Activated B cell treated with CpG ODN at 0.5 μM for 24 hours (primary cell): ENCODE data around the gene FUBP3. TPM values are rescaled to one million over a fixed set of nuclear protein-coding genes. Genes with fewer than 3 reads are reported as not detected.

ENCODE experiments used
- ATAC-seq: fragments of 200-7000 bp; cut with Tn5 transposase; one replicate; pipeline ENCODE4 v1.10.0; 2021; ENCODE audit warnings: low read depth, mild to moderate bottlenecking, moderate library complexity
- CTCF ChIA-PET: fragments of 350-600 bp; sonication (Branson Sonifier 250); formaldehyde crosslinking; loops from one replicate; lab custom pipeline; 2021; ENCODE audit warnings: antibody characterized with exemption; lab: Charles Lee
- POLR2A ChIA-PET: fragments of 350-600 bp; sonication (Branson Sonifier 250); formaldehyde crosslinking; loops from one replicate; lab custom pipeline; 2021; ENCODE audit warnings: antibody characterized with exemption; lab: Charles Lee
- DNase-seq: peaks from one replicate; pipeline ENCODE4 v3.0.0; 2022
- H3K27ac Mint-ChIP-seq: one replicate; pipeline ENCODE4 v1.8.0; 2020; ENCODE audit warnings: mixed read lengths
- H3K27me3 Mint-ChIP-seq: one replicate; pipeline ENCODE4 v1.8.0; 2021; ENCODE audit warnings: mixed read lengths
- H3K36me3 Mint-ChIP-seq: one replicate; pipeline ENCODE4 v1.8.0; 2021; ENCODE audit warnings: low read depth, mixed read lengths
- H3K4me1 Mint-ChIP-seq: one replicate; pipeline ENCODE4 v1.8.0; 2021; ENCODE audit warnings: mixed read lengths
- H3K4me3 Mint-ChIP-seq: one replicate; pipeline ENCODE4 v1.8.0; 2020; ENCODE audit warnings: mild to moderate bottlenecking, mixed read lengths
- H3K9me3 Mint-ChIP-seq: one replicate; pipeline ENCODE4 v1.8.0; 2020; ENCODE audit warnings: mixed read lengths
- CTCF ChIP-seq: fragments of 200-600 bp; IDR thresholded peaks from one replicate; pipeline ENCODE4 v1.8.0; 2022; ENCODE audit warnings: antibody characterized with exemption, mild to moderate bottlenecking
- intact Hi-C: fragments of 100-400 bp; cut with micrococcal nuclease; formaldehyde crosslinking; loops from one replicate; pipeline ENCODE4 v1.15.1; 2024
- total RNA-seq: library from RNA; stranded (reverse); gene quantifications from 2 replicates; pipeline ENCODE4 v1.2.3, GENCODE V29; 2022

FUBP3 gene
- total RNA-seq, 1 donor from 2014 or later, result 44.7 TPM

GRCh38 chr9:130610862-130611707 is 31.7 kb downstream of the FUBP3 start:
- CTCF ChIA-PET, result no interaction called here
- POLR2A ChIA-PET, result no interaction called here
- ATAC-seq (no peak), DNase-seq (no peak)
- no peak for TF ChIP-seq CTCF
- Mint-ChIP-seq H3K9me3 (no peaks in the 10 kb centered on the region), H3K27me3 (no peaks in the 10 kb centered on the region), H3K27ac (no peak overlapping the region), H3K4me3 (no peak overlapping the region), H3K4me1 (no peaks in the 10 kb centered on the region), H3K36me3 (peaks cover 83% of the 10 kb centered on the region)
- intact Hi-C loops, result no loop called here

GRCh38 chr9:130616451-130616850 is 37.1 kb downstream of the FUBP3 start:
- no peaks in the 10 kb centered on the region for H3K4me1 Mint-ChIP-seq
- CTCF ChIA-PET, result no interaction called here
- H3K27ac Mint-ChIP-seq, result no peak overlapping the region
- POLR2A ChIA-PET, result no interaction called here
- no peak for DNase-seq
- TF ChIP-seq CTCF, result no peak
- ATAC-seq, result no peak
- intact Hi-C loops, result no loop called here
- no peaks in the 10 kb centered on the region for H3K27me3 Mint-ChIP-seq
- H3K4me3 Mint-ChIP-seq, result no peak overlapping the region
- no peaks in the 10 kb centered on the region for H3K9me3 Mint-ChIP-seq
- peaks cover 98% of the 10 kb centered on the region for H3K36me3 Mint-ChIP-seq

- Mint-ChIP-seq H3K36me3 (peaks cover 88% of the 10 kb centered on the region), H3K9me3 (no peaks in the 10 kb centered on the region), H3K27me3 (no peaks in the 10 kb centered on the region), H3K4me3 (no peak overlapping the region), H3K27ac (no peak overlapping the region), H3K4me1 (no peaks in the 10 kb centered on the region)
- no peak for TF ChIP-seq CTCF
- intact Hi-C loops, result no loop called here
- ATAC-seq (no peak), DNase-seq (no peak)
- POLR2A ChIA-PET, result no interaction called here
- CTCF ChIA-PET, result no interaction called here
These were observed 44.1 kb downstream of the FUBP3 start for GRCh38 chr9:130623466-130623865.

DNA sequence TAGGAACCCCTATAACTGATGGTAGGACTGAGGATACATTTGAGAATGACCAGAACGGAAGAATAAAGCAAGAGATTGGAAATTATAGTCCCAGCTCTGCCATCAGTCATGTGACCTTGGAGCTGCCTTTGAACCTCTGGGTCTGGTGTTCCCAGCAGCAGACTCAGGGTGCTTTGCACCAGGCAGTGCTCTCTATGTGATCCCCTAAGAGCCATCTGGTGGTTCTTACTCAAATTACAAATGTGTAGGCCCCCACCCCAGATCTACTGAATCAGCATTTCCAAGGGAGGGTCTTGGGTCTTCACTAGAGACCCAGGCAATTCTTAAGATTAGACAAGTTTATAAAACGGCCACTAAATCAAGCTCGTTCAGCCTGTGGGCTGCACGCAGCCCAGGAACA is 44.8 kb downstream of the FUBP3 start:
- H3K36me3 Mint-ChIP-seq, result peaks cover 82% of the 10 kb centered on the region
- H3K4me3 Mint-ChIP-seq, result no peak overlapping the region
- no peak overlapping the region for H3K27ac Mint-ChIP-seq
- H3K4me1 Mint-ChIP-seq, result no peaks in the 10 kb centered on the region
- ATAC-seq (no peak), DNase-seq (no peak)
- CTCF ChIA-PET, result interaction anchor here (0.7 to 0.8 kb wide), 2 partner anchors 128 to 328 kb away, joined by 3 to 4 read pairs; no protein-coding TSS in a partner anchor
- no peaks in the 10 kb centered on the region for H3K9me3 Mint-ChIP-seq
- no peak for TF ChIP-seq CTCF
- no peaks in the 10 kb centered on the region for H3K27me3 Mint-ChIP-seq
- POLR2A ChIA-PET, result no interaction called here
- intact Hi-C loops, result no loop called here

- TF ChIP-seq CTCF, result no peak
- ATAC-seq (no peak), DNase-seq (no peak)
- no peaks in the 10 kb centered on the region for H3K27me3 Mint-ChIP-seq
- no peaks in the 10 kb centered on the region for H3K4me1 Mint-ChIP-seq
- no peak overlapping the region for H3K4me3 Mint-ChIP-seq
- intact Hi-C loops, result no loop called here
- H3K27ac Mint-ChIP-seq, result no peak overlapping the region
- no peaks in the 10 kb centered on the region for H3K9me3 Mint-ChIP-seq
- peaks cover 80% of the 10 kb centered on the region for H3K36me3 Mint-ChIP-seq
- POLR2A ChIA-PET, result no interaction called here
- CTCF ChIA-PET, result no interaction called here
These were observed 47.0 kb downstream of the FUBP3 start for GRCh38 chr9:130626249-130626996.
